ENCODE results near the gene CCAR1. TPM values are rescaled to one million over a fixed set of nuclear protein-coding genes. Genes with fewer than 3 reads are reported as not detected.

The CCAR1 gene
- total and polyA plus RNA-seq, 2 of the 4 experiments (the other 2 are of a cell fraction): 35.1 to 60.8 TPM

- H2AFZ ChIP-seq (replicated peaks; ENCODE audit: low read length, poor library complexity): no peak overlapping the region
- peaks cover 2% of the 10 kb centered on the region; the same call in 1 of the 2 replicates for H3K36me3 ChIP-seq (ENCODE audit: control insufficient read depth, insufficient read depth, low read length)
- H4K20me1 ChIP-seq (ENCODE audit: insufficient read depth, low read length): no peaks in the 10 kb centered on the region; the same call in 1 of the 2 replicates
- no peak overlapping the region for H3K4me3 ChIP-seq (ENCODE audit: insufficient read depth, low read depth, low read length)
- H4K91ac ChIP-seq (ENCODE audit: insufficient read depth, low read depth, low read length): no peak overlapping the region
- intact Hi-C loops (cut with micrococcal nuclease): no loop called here
- no peak for ATAC-seq (ENCODE audit: low read depth)
- peaks cover 0 to 9% of the 10 kb centered on the region in 2 experiments; a peak in 2 of 4 replicates for H3K79me1 ChIP-seq (ENCODE audit: low read depth in 1 of 2, low read length in 2 of 2)
- in situ Hi-C loops (cut with MboI; ENCODE audit: low sequenced_read_pairs): no loop called here
- H3K9me3 ChIP-seq (ENCODE audit: control insufficient read depth, insufficient read depth, low read length): no peaks in the 10 kb centered on the region
- no TSS peak for BruUV-seq (replicated peaks)
- no peak overlapping the region for H2BK20ac ChIP-seq (ENCODE audit: low read depth, low read length)
- no peak overlapping the region for H3K14ac ChIP-seq (replicated peaks; ENCODE audit: low read depth, low read length)
- POLR2A ChIA-PET (ENCODE audit: unreplicated experiment): no interaction called here
- DNase-seq: no peak
- no peak overlapping the region for H2BK15ac ChIP-seq (ENCODE audit: low read depth, low read length)
- H3K23ac ChIP-seq (ENCODE audit: low read depth, low read length): no peak overlapping the region
- no peak overlapping the region for H3K56ac ChIP-seq (ENCODE audit: extremely low read depth, insufficient read depth, low read length)
- no peaks in the 10 kb centered on the region for H3K27me3 ChIP-seq (ENCODE audit: control insufficient read depth, insufficient read depth, low read length)
- no peak overlapping the region for H4K8ac ChIP-seq (ENCODE audit: low read depth in 2 of 2, low read length in 2 of 2)
- no peak overlapping the region for H3K4ac ChIP-seq (ENCODE audit: low read depth, low read length)
- dilution Hi-C loops (cut with HindIII; ENCODE audit: low sequenced_read_pairs, unreplicated experiment): no loop called here
- H3K9me1 ChIP-seq (ENCODE audit: insufficient read depth, low read length): no peaks in the 10 kb centered on the region
- H3K9ac ChIP-seq (ENCODE audit: low read depth, low read length): no peak overlapping the region
- no peak overlapping the region for H2BK5ac ChIP-seq (ENCODE audit: low read depth, low read length, poor library complexity, severe bottlenecking)
- H2BK120ac ChIP-seq (ENCODE audit: low read depth, low read length): no peak overlapping the region
- H2AK9ac ChIP-seq (replicated peaks; ENCODE audit: low read depth, low read length, poor library complexity): no peak overlapping the region
- no peak overlapping the region for H4K5ac ChIP-seq (ENCODE audit: low read depth, low read length)
- no peaks in the 10 kb centered on the region for H3K4me1 ChIP-seq (ENCODE audit: control insufficient read depth, insufficient read depth, low read length)
- no peak for TF ChIP-seq SMC3 (IDR thresholded peaks at IDR 0.05; ENCODE audit: low read depth, low read length)
- TF ChIP-seq CEBPB (IDR thresholded peaks at IDR 0.05; ENCODE audit: low read depth, low read length): no peak
- no peak for TF ChIP-seq NFE2L2 (IDR thresholded peaks at IDR 0.05; ENCODE audit: low read depth, low read length)
- WGBS, 2 experiments (ENCODE audit: extremely low coverage in 2 of 2, insufficient read length in 1 of 2): no CpG with 5 or more reads among the region's 3 CpGs
- H3K27ac ChIP-seq (ENCODE audit: insufficient read depth, low read length): no peak overlapping the region
- no peak overlapping the region for H3K4me2 ChIP-seq (ENCODE audit: low read depth, low read length)
- no peak overlapping the region for H3K18ac ChIP-seq (ENCODE audit: low read depth, low read length)
- CTCF ChIA-PET: no interaction called here
- no peak overlapping the region for H2AK5ac ChIP-seq (ENCODE audit: low read depth, low read length)
Measured at GRCh38 chr10:68717435-68717834, 3.6 kb upstream of the CCAR1 start.

All from IMR-90 (cell line).